HCT116 (cell line): ENCODE results near the gene ADAMTS16. TPM values are rescaled to one million over a fixed set of nuclear protein-coding genes. Genes with fewer than 3 reads are reported as not detected.

ENCODE experiments used
- ATAC-seq: fragments of 200-7000 bp; cut with Tn5 transposase; 2 replicates; pipeline ENCODE4 v1.9.1; 2020; ENCODE audit warnings: mild to moderate bottlenecking, moderate library complexity
- BruUV-seq: library from RNA; stranded (reverse); fragments of 400-500 nt; replicated peaks from 2 replicates; lab custom pipeline; 2021; lab: Mats Ljungman, UMichigan
- CTCF ChIA-PET: fragments of 300-600 bp; sonication (Branson Sonifier 250); formaldehyde crosslinking; loops from one replicate; lab custom pipeline; 2021; ENCODE audit warnings: antibody characterized with exemption; lab: Charles Lee
- POLR2A ChIA-PET: fragments of 300-600, 350-600 bp; sonication (Branson Sonifier 250); formaldehyde crosslinking; loops from one replicate; lab custom pipeline; 2021; ENCODE audit warnings: antibody characterized with exemption; lab: Charles Lee
- RAD21 ChIA-PET, 2 experiments: fragments of 300-600 bp; sonication (Branson Sonifier 250); formaldehyde crosslinking; loops; one replicate each; lab custom pipeline; 2023; ENCODE audit warnings: low total read pairs in 2 of 2; ENCODE audit not compliant: uncharacterized antibody in 2 of 2, unreplicated experiment in 2 of 2, low non-redundant PET in 1 of 2; lab: Charles Lee
- DNase-seq: peaks from one replicate; pipeline ENCODE4 v3.0.0-alpha.2; 2010; ENCODE audit warnings: low read depth, low spot score
- H2AFZ ChIP-seq: fragments of 200-600 bp; shearing (Covaris generic), sonication (generic); 2 replicates; pipeline ENCODE4 v1.6.1; 2017; ENCODE audit warnings: low read depth, mixed run types, mixed read lengths, antibody characterized with exemption, low read length; ENCODE audit not compliant: poor library complexity, severe bottlenecking
- H3K27ac ChIP-seq: 2 replicates; pipeline ENCODE4 v1.5.1; 2012; ENCODE audit warnings: low read depth, low read length
- H3K27me3 ChIP-seq: fragments of 200-600 bp; sonication (generic); 2 replicates; pipeline ENCODE4 v1.6.1; 2016; ENCODE audit warnings: mixed run types, low read length, mixed read lengths; ENCODE audit not compliant: insufficient read depth
- H3K36me3 ChIP-seq, 2 experiments: fragments of 200-500 bp in 1 of 2; fragments of 200-600 bp in 1 of 2; sonication (Bioruptor generic) in 1 of 2; sonication (generic) in 1 of 2; 2 replicates each; pipeline versions ENCODE4 v1.5.1 to v1.6.1; 2014 to 2016; ENCODE audit warnings: low read length in 2 of 2, inconsistent platforms in 1 of 2, mixed read lengths in 1 of 2, mixed run types in 1 of 2; ENCODE audit not compliant: insufficient read depth in 2 of 2, control insufficient read depth in 1 of 2
- H3K4me1 ChIP-seq, 2 experiments: fragments of 200-600 bp in 1 of 2; sonication (generic) in 1 of 2; 2 replicates each; pipeline versions ENCODE4 v1.5.1 to v1.6.1; 2012 to 2017; ENCODE audit warnings: low read length in 2 of 2, inconsistent platforms in 1 of 2, mild to moderate bottlenecking in 1 of 2, mixed read lengths in 1 of 2, mixed run types in 1 of 2, moderate library complexity in 1 of 2; ENCODE audit not compliant: insufficient read depth in 2 of 2, control insufficient read depth in 1 of 2
- H3K4me2 ChIP-seq: fragments of 200-600 bp; sonication (generic); 2 replicates; pipeline ENCODE4 v1.6.1; 2017; ENCODE audit warnings: mixed run types, low read length, mixed read lengths
- H3K4me3 ChIP-seq, 2 experiments: fragments of 200-600 bp in 1 of 2; sonication (generic) in 1 of 2; replicated peaks in 1 of 2; 2 replicates each; pipeline ENCODE4 v1.5.1; 2011 to 2016; ENCODE audit warnings: low read length in 2 of 2, control low read depth in 1 of 2, low read depth in 1 of 2, mild to moderate bottlenecking in 1 of 2, mixed read lengths in 1 of 2, mixed run types in 1 of 2
- H3K79me2 ChIP-seq: fragments of 200-600 bp; sonication (generic); 2 replicates; pipeline ENCODE4 v1.6.1; 2017; ENCODE audit warnings: mild to moderate bottlenecking, mixed run types, low read length, moderate library complexity, mixed read lengths; ENCODE audit not compliant: insufficient read depth
- H3K9ac ChIP-seq: fragments of 200-600 bp; sonication (generic); 2 replicates; pipeline ENCODE4 v1.6.1; 2016; ENCODE audit warnings: low read length, mixed read lengths
- H3K9me2 ChIP-seq: fragments of 200-600 bp; sonication (generic), shearing (Covaris generic); 2 replicates; pipeline ENCODE4 v1.6.1; 2017; ENCODE audit warnings: mixed run types, mild to moderate bottlenecking, moderate library complexity; ENCODE audit not compliant: insufficient read depth
- H3K9me3 ChIP-seq, 2 experiments: fragments of 200-500 bp in 1 of 2; fragments of 200-600 bp in 1 of 2; sonication (Bioruptor generic) in 1 of 2; sonication (generic) in 1 of 2; 2 replicates each; pipeline ENCODE4 v1.6.1; 2014 to 2017; ENCODE audit warnings: low read length in 2 of 2, mixed read lengths in 2 of 2, inconsistent platforms in 1 of 2, low read depth in 1 of 2, mild to moderate bottlenecking in 1 of 2, mixed run types in 1 of 2, moderate library complexity in 1 of 2; ENCODE audit not compliant: control insufficient read depth in 1 of 2, insufficient read depth in 1 of 2
- H4K20me1 ChIP-seq: fragments of 200-600 bp; sonication (generic), shearing (Covaris generic); 2 replicates; pipeline ENCODE4 v1.6.1; 2017; ENCODE audit warnings: mixed run types, mild to moderate bottlenecking, moderate library complexity; ENCODE audit not compliant: insufficient read depth
- CBX3 ChIP-seq: IDR thresholded peaks from 2 replicates; pipeline ENCODE4 v1.6.1; 2012; ENCODE audit warnings: low read depth
- CEBPB ChIP-seq: IDR thresholded peaks from 2 replicates; pipeline ENCODE4 v1.6.1; 2012; ENCODE audit warnings: low read depth
- CTCF ChIP-seq, 3 experiments: fragments of 200-600 bp in 1 of 3; sonication (generic) in 1 of 3; IDR thresholded peaks in 2 of 3; conservative IDR thresholded peaks in 1 of 3; 2 replicates each; pipeline ENCODE4 v1.5.1; 2012 to 2017; ENCODE audit warnings: low read depth in 2 of 3, low read length in 2 of 3, antibody characterized with exemption in 1 of 3, borderline replicate concordance in 1 of 3, control low read depth in 1 of 3, mild to moderate bottlenecking in 1 of 3, mixed read lengths in 1 of 3, mixed run types in 1 of 3, moderate library complexity in 1 of 3; ENCODE audit not compliant: insufficient read depth in 1 of 3
- EGR1 ChIP-seq: IDR thresholded peaks from 2 replicates; pipeline ENCODE4 v1.6.1; 2012; ENCODE audit warnings: low read depth
- EZH2 ChIP-seq: fragments of 200-600 bp; sonication (generic); IDR thresholded peaks from 2 replicates; pipeline ENCODE4 v1.6.1; 2017; ENCODE audit warnings: antibody characterized with exemption, mixed run types
- EZH2phosphoT487 ChIP-seq: fragments of 200-600 bp; IDR thresholded peaks from 2 replicates; pipeline ENCODE4 v1.6.1; 2018; ENCODE audit warnings: antibody characterized with exemption, borderline replicate concordance
- JUND ChIP-seq: IDR thresholded peaks from 2 replicates; pipeline ENCODE4 v1.6.1; 2012
- MAX ChIP-seq: IDR thresholded peaks from 2 replicates; pipeline ENCODE4 v1.6.1; 2012
- POLR2A ChIP-seq: IDR thresholded peaks from 2 replicates; pipeline ENCODE4 v1.7.0; 2011; ENCODE audit warnings: borderline replicate concordance; ENCODE audit not compliant: insufficient read depth, insufficient read length; ENCODE audit errors: extremely low read depth
- POLR2AphosphoS5 ChIP-seq: IDR thresholded peaks from 2 replicates; pipeline ENCODE4 v1.6.1; 2011; ENCODE audit warnings: mild to moderate bottlenecking, low read depth, low read length, moderate library complexity
- RAD21 ChIP-seq: IDR thresholded peaks from 2 replicates; pipeline ENCODE4 v1.6.1; 2012; ENCODE audit warnings: low read depth, mild to moderate bottlenecking
- REST ChIP-seq: IDR thresholded peaks from 2 replicates; pipeline ENCODE4 v1.6.1; 2012; ENCODE audit warnings: low read depth
- SIN3A ChIP-seq: IDR thresholded peaks from 2 replicates; pipeline ENCODE4 v1.6.1; 2012; ENCODE audit warnings: low read depth
- SP1 ChIP-seq: IDR thresholded peaks from 2 replicates; pipeline ENCODE4 v1.6.1; 2012; ENCODE audit warnings: low read depth
- SRF ChIP-seq: IDR thresholded peaks from 2 replicates; pipeline ENCODE4 v1.6.1; 2012; ENCODE audit warnings: low read depth
- TCF7L2 ChIP-seq: IDR thresholded peaks from 2 replicates; pipeline ENCODE4 v1.7.0; 2011; ENCODE audit warnings: borderline replicate concordance, inconsistent platforms; ENCODE audit not compliant: insufficient read depth, insufficient read length; ENCODE audit errors: extremely low read depth
- YY1 ChIP-seq: IDR thresholded peaks from 2 replicates; pipeline ENCODE4 v1.6.1; 2011; ENCODE audit warnings: low read length, low read depth, moderate library complexity, mild to moderate bottlenecking; ENCODE audit not compliant: insufficient replicate concordance; ENCODE audit errors: extremely low read depth
- ZFX ChIP-seq: fragments of 450-650 bp; IDR thresholded peaks from 2 replicates; pipeline ENCODE4 v1.6.1; 2017
- ZNF274 ChIP-seq: fragments of 200-500 bp; sonication (Bioruptor generic); IDR thresholded peaks from 2 replicates; pipeline ENCODE4 v1.6.1; 2014; ENCODE audit warnings: mild to moderate bottlenecking, low read depth, low read length, inconsistent platforms
- intact Hi-C: fragments of 100-400 bp; cut with micrococcal nuclease; formaldehyde crosslinking; loops from 2 replicates; pipeline ENCODE4 v1.10.0; 2022
- total RNA-seq: library from RNA; stranded (reverse); gene quantifications from one replicate; pipeline ENCODE4 v1.2.1, GENCODE V29; 2021; ENCODE audit not compliant: unreplicated experiment
- TF ChIP-seq, protein P1 (sequence below): IDR thresholded peaks from 2 replicates; pipeline ENCODE4 v1.6.1; 2011; ENCODE audit warnings: mild to moderate bottlenecking, low read length, moderate library complexity; ENCODE audit not compliant: insufficient replicate concordance; ENCODE audit errors: extremely low read depth

The ADAMTS16 gene
- total RNA-seq, 1 experiment from 2014 or later: 2.4 TPM

DNA sequence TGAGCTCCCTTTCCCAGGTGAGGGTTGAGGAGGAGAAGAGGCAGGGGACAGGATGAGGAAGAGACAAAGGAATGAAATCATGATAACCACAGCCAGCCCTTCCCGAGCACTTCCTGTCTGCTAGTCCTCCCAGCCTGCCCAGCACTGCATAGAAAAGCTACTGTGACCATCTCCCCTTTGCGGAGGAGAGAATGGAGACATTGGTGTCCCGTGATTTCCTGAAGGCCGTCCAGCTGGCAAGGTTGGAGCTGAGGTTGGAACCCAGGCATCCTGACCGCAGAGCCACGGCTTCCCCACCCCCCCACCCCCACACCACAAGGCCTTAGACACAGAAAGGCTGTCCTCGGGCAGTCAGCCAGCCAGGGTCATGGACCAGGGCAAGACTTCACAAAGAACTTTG, 151.2 kb downstream of the ADAMTS16 start:
- ATAC-seq (no peak), DNase-seq (no peak)
- H3K9me2 ChIP-seq: no peaks in the 10 kb centered on the region
- H3K4me1 ChIP-seq: no peaks in the 10 kb centered on the region
- H3K9ac ChIP-seq: no peak overlapping the region
- BruUV-seq: no TSS peak
- no peaks in the 10 kb centered on the region for H3K9me3 ChIP-seq
- H3K4me2 ChIP-seq: no peak overlapping the region
- CTCF ChIA-PET: no interaction called here
- TF ChIP-seq YY1: no peak
- TF ChIP-seq ZFX: no peak
- no peak for TF ChIP-seq MAX
- TF ChIP-seq TCF7L2: no peak
- TF ChIP-seq ZNF274: no peak
- no peak for TF ChIP-seq SRF
- TF ChIP-seq CTCF (IDR thresholded peaks at IDR 0.05 in 2 of 3, conservative IDR thresholded peaks at IDR 0.05 in 1 of 3; ENCODE audit: borderline replicate concordance in 1 of 3, insufficient read depth in 1 of 3, low read depth in 2 of 3, low read length in 2 of 3): no peak
- TF ChIP-seq POLR2A: no peak
- no peak for TF ChIP-seq RAD21
- TF ChIP-seq, protein P1, sequence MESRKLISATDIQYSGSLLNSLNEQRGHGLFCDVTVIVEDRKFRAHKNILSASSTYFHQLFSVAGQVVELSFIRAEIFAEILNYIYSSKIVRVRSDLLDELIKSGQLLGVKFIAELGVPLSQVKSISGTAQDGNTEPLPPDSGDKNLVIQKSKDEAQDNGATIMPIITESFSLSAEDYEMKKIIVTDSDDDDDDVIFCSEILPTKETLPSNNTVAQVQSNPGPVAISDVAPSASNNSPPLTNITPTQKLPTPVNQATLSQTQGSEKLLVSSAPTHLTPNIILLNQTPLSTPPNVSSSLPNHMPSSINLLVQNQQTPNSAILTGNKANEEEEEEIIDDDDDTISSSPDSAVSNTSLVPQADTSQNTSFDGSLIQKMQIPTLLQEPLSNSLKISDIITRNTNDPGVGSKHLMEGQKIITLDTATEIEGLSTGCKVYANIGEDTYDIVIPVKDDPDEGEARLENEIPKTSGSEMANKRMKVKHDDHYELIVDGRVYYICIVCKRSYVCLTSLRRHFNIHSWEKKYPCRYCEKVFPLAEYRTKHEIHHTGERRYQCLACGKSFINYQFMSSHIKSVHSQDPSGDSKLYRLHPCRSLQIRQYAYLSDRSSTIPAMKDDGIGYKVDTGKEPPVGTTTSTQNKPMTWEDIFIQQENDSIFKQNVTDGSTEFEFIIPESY: no peak
- no peak for TF ChIP-seq EZH2
- TF ChIP-seq EZH2phosphoT487: no peak
- no peak for TF ChIP-seq EGR1
- TF ChIP-seq SP1: no peak
- TF ChIP-seq JUND: no peak
- TF ChIP-seq CBX3: no peak
- TF ChIP-seq POLR2AphosphoS5: no peak
- no peak for TF ChIP-seq SIN3A
- TF ChIP-seq REST: no peak
- TF ChIP-seq CEBPB: no peak
- TF ChIP-seq, all 23 proteins: peak for 0
- H3K27me3 ChIP-seq: no peaks in the 10 kb centered on the region
- no peaks in the 10 kb centered on the region for H3K79me2 ChIP-seq
- H2AFZ ChIP-seq: no peak overlapping the region
- H3K36me3 ChIP-seq: no peaks in the 10 kb centered on the region
- no peaks in the 10 kb centered on the region for H4K20me1 ChIP-seq
- no peak overlapping the region for H3K27ac ChIP-seq
- ChIA-PET POLR2A (no interaction called here), RAD21 (no interaction called here)
- intact Hi-C loops: no loop called here
- H3K4me3 ChIP-seq: no peak overlapping the region
